H9 (cell line): ENCODE measurements around the gene ENO1. TPM values are rescaled to one million over a fixed set of nuclear protein-coding genes. Genes with fewer than 3 reads are reported as not detected.

Experiments used
- DNase-seq: peaks from one replicate; pipeline ENCODE4 v3.0.0-alpha.2; 2017
- H2AFZ ChIP-seq: one replicate; pipeline ENCODE4 v1.6.1; 2013; ENCODE audit warnings: mild to moderate bottlenecking, low read length, control low read depth, moderate library complexity
- H2AK5ac ChIP-seq: 2 replicates; pipeline ENCODE4 v1.6.1; 2013; ENCODE audit warnings: low read length, control low read depth, mixed read lengths; ENCODE audit not compliant: insufficient read length
- H2BK120ac ChIP-seq: one replicate; pipeline ENCODE4 v1.6.1; 2013; ENCODE audit warnings: low read depth, mild to moderate bottlenecking, low read length, control low read depth, inconsistent platforms; ENCODE audit not compliant: poor library complexity, severe bottlenecking
- H2BK12ac ChIP-seq: 2 replicates; pipeline ENCODE4 v1.6.1; 2013; ENCODE audit warnings: low read length, control low read depth, mixed read lengths, low read depth; ENCODE audit not compliant: insufficient read length
- H2BK15ac ChIP-seq: 2 replicates; pipeline ENCODE4 v1.6.1; 2013; ENCODE audit warnings: low read depth, low read length, control low read depth
- H2BK20ac ChIP-seq: one replicate; pipeline ENCODE4 v1.6.1; 2013; ENCODE audit warnings: low read depth, mild to moderate bottlenecking, low read length, control low read depth, inconsistent platforms; ENCODE audit not compliant: poor library complexity, severe bottlenecking
- H2BK5ac ChIP-seq: 2 replicates; pipeline ENCODE4 v1.6.1; 2013; ENCODE audit warnings: low read length, control low read depth, mixed read lengths; ENCODE audit not compliant: insufficient read length
- H3K14ac ChIP-seq: 2 replicates; pipeline ENCODE4 v1.6.1; 2013; ENCODE audit warnings: low read length, control low read depth; ENCODE audit not compliant: insufficient read depth
- H3K18ac ChIP-seq: 2 replicates; pipeline ENCODE4 v1.6.1; 2013; ENCODE audit warnings: low read depth, mild to moderate bottlenecking, mixed read lengths, low read length, control low read depth; ENCODE audit not compliant: insufficient read length
- H3K23ac ChIP-seq: 2 replicates; pipeline ENCODE4 v1.6.1; 2013; ENCODE audit warnings: low read length, control low read depth, mixed read lengths, low read depth; ENCODE audit not compliant: insufficient read length
- H3K23me2 ChIP-seq: 2 replicates; pipeline ENCODE4 v1.6.1; 2013; ENCODE audit warnings: low read depth, mild to moderate bottlenecking, mixed read lengths, low read length, control low read depth; ENCODE audit not compliant: insufficient read length, poor library complexity, severe bottlenecking
- H3K27ac ChIP-seq: 2 replicates; pipeline ENCODE4 v1.5.1; 2013; ENCODE audit warnings: low read length, control low read depth, mixed read lengths, low read depth; ENCODE audit not compliant: insufficient read length
- H3K27me3 ChIP-seq: 2 replicates; pipeline ENCODE4 v1.6.1; 2013; ENCODE audit warnings: low read length, control low read depth, inconsistent platforms; ENCODE audit not compliant: insufficient read depth
- H3K4ac ChIP-seq: 2 replicates; pipeline ENCODE4 v1.6.1; 2013; ENCODE audit warnings: low read depth, mild to moderate bottlenecking, control low read depth, inconsistent platforms, low read length, moderate library complexity
- H3K4me1 ChIP-seq: 2 replicates; pipeline ENCODE4 v1.6.1; 2013; ENCODE audit warnings: low read length, control low read depth, inconsistent platforms; ENCODE audit not compliant: insufficient read depth
- H3K4me2 ChIP-seq: 2 replicates; pipeline ENCODE4 v1.6.1; 2013; ENCODE audit warnings: low read length, control low read depth, mixed read lengths; ENCODE audit not compliant: insufficient read length, insufficient read depth
- H3K56ac ChIP-seq: 2 replicates; pipeline ENCODE4 v1.6.1; 2013; ENCODE audit warnings: low read depth, mild to moderate bottlenecking, mixed read lengths, low read length, control low read depth; ENCODE audit not compliant: insufficient read length
- H3K79me1 ChIP-seq: 2 replicates; pipeline ENCODE4 v1.6.1; 2013; ENCODE audit warnings: low read depth, mild to moderate bottlenecking, moderate library complexity, low read length, control low read depth, inconsistent platforms; ENCODE audit not compliant: insufficient read depth, poor library complexity, severe bottlenecking
- H3K79me2 ChIP-seq: 2 replicates; pipeline ENCODE4 v1.6.1; 2013; ENCODE audit warnings: low read length, control low read depth, inconsistent platforms; ENCODE audit not compliant: insufficient read depth
- H3K9ac ChIP-seq: 2 replicates; pipeline ENCODE4 v1.6.1; 2013; ENCODE audit warnings: low read length, control low read depth, mixed read lengths; ENCODE audit not compliant: insufficient read length; ENCODE audit errors: extremely low read depth
- H3K9me3 ChIP-seq: one replicate; pipeline ENCODE4 v1.6.1; 2013; ENCODE audit warnings: low read depth, low read length, inconsistent platforms; ENCODE audit not compliant: control insufficient read depth
- H3T11ph ChIP-seq: one replicate; pipeline ENCODE4 v1.6.1; 2013; ENCODE audit warnings: mild to moderate bottlenecking, low read length, control low read depth, inconsistent platforms
- H4K20me1 ChIP-seq: one replicate; pipeline ENCODE4 v1.6.1; 2013; ENCODE audit not compliant: control insufficient read depth, insufficient read length, insufficient read depth
- H4K5ac ChIP-seq: 2 replicates; pipeline ENCODE4 v1.6.1; 2013; ENCODE audit warnings: low read depth, mild to moderate bottlenecking, mixed read lengths, low read length, control low read depth; ENCODE audit not compliant: insufficient read length
- H4K8ac ChIP-seq: replicated peaks from 2 replicates; pipeline ENCODE4 v1.6.1; 2013; ENCODE audit warnings: low read length, control low read depth, mixed read lengths, low read depth; ENCODE audit not compliant: insufficient read length
- H4K91ac ChIP-seq: 2 replicates; pipeline ENCODE4 v1.6.1; 2013; ENCODE audit warnings: low read depth, mild to moderate bottlenecking, moderate library complexity, mixed read lengths, low read length, control low read depth; ENCODE audit not compliant: insufficient read length
- H3K27ac Mint-ChIP-seq, 3 experiments: 2 replicates in 2 of 3; 3 replicates in 1 of 3; pipeline ENCODE4 v1.8.0; 2020 to 2021; ENCODE audit warnings: mixed read lengths in 3 of 3, mild to moderate bottlenecking in 1 of 3, moderate library complexity in 1 of 3
- H3K27me3 Mint-ChIP-seq: 2 replicates; pipeline ENCODE4 v1.8.0; 2021; ENCODE audit warnings: low read depth, mild to moderate bottlenecking, moderate library complexity, mixed read lengths
- H3K36me3 Mint-ChIP-seq, 3 experiments: 2 replicates in 2 of 3; 3 replicates in 1 of 3; pipeline ENCODE4 v1.8.0; 2020 to 2021; ENCODE audit warnings: low read depth in 3 of 3, mixed read lengths in 3 of 3; ENCODE audit not compliant: insufficient read depth in 1 of 3
- H3K4me1 Mint-ChIP-seq, 2 experiments: 2 replicates each; pipeline ENCODE4 v1.8.0; 2020; ENCODE audit warnings: mixed read lengths in 2 of 2
- H3K4me3 Mint-ChIP-seq, 2 experiments: 2 replicates in 1 of 2; 3 replicates in 1 of 2; pipeline ENCODE4 v1.8.0; 2020 to 2021; ENCODE audit warnings: mild to moderate bottlenecking in 2 of 2, mixed read lengths in 2 of 2, moderate library complexity in 1 of 2
- H3K9me3 Mint-ChIP-seq, 2 experiments: 2 replicates in 1 of 2; 3 replicates in 1 of 2; pipeline ENCODE4 v1.8.0; 2020; ENCODE audit warnings: mild to moderate bottlenecking in 2 of 2, mixed read lengths in 2 of 2, moderate library complexity in 1 of 2
- WGBS: extraction: QIAGEN DNeasy Blood & Tissue Kit; methylation state at CpG from one replicate; pipeline ENCODE4 v1.1.7; 2013; ENCODE audit warnings: missing lambda C conversion rate, low lambda C conversion rate, mixed read lengths; ENCODE audit not compliant: insufficient read length; ENCODE audit errors: extremely low coverage; 5-methylcytosine and 5-hydroxymethylcytosine counted together
- total RNA-seq: library from RNA; stranded (reverse); gene quantifications from 2 replicates; pipeline ENCODE4 v1.2.1, GENCODE V29; 2021
- TF ChIP-seq, protein P1 (sequence below): fragments of 200-600 bp; sonication (generic); conservative IDR thresholded peaks from 3 replicates; pipeline ENCODE4 v1.8.0; 2021; ENCODE audit warnings: antibody characterized with exemption, mild to moderate bottlenecking

The ENO1 gene
- total RNA-seq, 1 experiment from 2014 or later: 1,781 TPM

DNA sequence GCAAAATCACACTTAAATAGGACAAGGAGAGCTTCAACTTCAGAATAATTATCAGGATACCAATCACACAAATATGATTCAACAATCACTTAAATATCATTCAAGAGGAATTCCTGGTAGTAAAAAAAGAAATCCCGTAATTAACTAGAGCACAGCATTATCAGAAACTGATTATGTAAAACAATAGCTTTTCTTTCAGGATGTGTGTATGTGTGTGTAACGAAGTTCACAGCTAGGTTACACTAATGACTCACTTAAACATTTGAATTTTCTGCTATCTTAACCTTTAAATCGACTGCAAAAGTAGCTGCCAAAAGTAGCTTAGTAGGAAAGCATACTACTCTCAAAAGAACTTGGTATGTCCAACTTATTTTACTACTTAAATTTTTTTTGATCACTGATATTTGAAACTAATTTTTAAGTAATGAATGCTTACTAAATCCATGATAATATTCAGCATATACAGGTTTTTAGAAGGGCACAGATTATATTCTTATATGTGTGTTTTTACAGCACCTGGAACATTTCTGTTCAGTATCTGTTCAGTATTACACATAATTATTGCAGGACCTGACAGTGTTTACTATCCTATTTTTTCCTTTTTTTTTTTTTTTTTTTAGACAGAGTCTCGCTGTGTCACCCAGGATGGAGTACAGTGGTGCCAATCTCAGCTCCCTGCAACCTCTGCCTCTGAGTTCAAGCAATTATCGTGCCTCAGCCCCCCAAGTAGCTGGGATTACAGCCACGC lies 65.3 kb downstream of the ENO1 start:
- Histone ChIP-seq H3K4me1 (peaks cover 10% of the 10 kb centered on the region; the same call in 1 of the 2 replicates), H3K56ac (no peak overlapping the region), H3K9me3 (no peaks in the 10 kb centered on the region), H3K18ac (no peak overlapping the region), H3K4ac (no peak overlapping the region), H2AFZ (no peak overlapping the region), H2BK20ac (no peak overlapping the region), H3K4me2 (no peak overlapping the region), H3K9ac (no peak overlapping the region), H3K23ac (no peak overlapping the region), H3K79me1 (peaks cover 13% of the 10 kb centered on the region), H4K91ac (no peak overlapping the region), H3K14ac (no peak overlapping the region), H4K8ac (no peak overlapping the region), H3K79me2 (peaks cover 28% of the 10 kb centered on the region; the same call in 1 of the 2 replicates), H2BK12ac (no peak overlapping the region), H3T11ph (no peak overlapping the region), H2BK120ac (no peak overlapping the region), H3K23me2 (peaks cover 4% of the 10 kb centered on the region), H2AK5ac (no peak overlapping the region), H2BK15ac (no peak overlapping the region), H3K27ac (no peak overlapping the region), H4K20me1 (no peaks in the 10 kb centered on the region), H2BK5ac (no peak overlapping the region), H3K27me3 (no peaks in the 10 kb centered on the region), H4K5ac (no peak overlapping the region)
- peaks cover 32 to 37% of the 10 kb centered on the region in 2 experiments for H3K4me1 Mint-ChIP-seq
- WGBS: no CpG with 5 or more reads among the region's 6 CpGs
- DNase-seq: no peak
- no peaks in the 10 kb centered on the region; a peak in 1 of 5 replicates for H3K9me3 Mint-ChIP-seq
- no peak overlapping the region for H3K4me3 Mint-ChIP-seq
- no peaks in the 10 kb centered on the region for H3K27me3 Mint-ChIP-seq
- H3K27ac Mint-ChIP-seq: peak overlapping the region in 2 of 3 experiments; percentile 1 to 3; a peak in 1 of 7 replicates
- H3K36me3 Mint-ChIP-seq: no peaks in the 10 kb centered on the region
- TF ChIP-seq, protein P1, sequence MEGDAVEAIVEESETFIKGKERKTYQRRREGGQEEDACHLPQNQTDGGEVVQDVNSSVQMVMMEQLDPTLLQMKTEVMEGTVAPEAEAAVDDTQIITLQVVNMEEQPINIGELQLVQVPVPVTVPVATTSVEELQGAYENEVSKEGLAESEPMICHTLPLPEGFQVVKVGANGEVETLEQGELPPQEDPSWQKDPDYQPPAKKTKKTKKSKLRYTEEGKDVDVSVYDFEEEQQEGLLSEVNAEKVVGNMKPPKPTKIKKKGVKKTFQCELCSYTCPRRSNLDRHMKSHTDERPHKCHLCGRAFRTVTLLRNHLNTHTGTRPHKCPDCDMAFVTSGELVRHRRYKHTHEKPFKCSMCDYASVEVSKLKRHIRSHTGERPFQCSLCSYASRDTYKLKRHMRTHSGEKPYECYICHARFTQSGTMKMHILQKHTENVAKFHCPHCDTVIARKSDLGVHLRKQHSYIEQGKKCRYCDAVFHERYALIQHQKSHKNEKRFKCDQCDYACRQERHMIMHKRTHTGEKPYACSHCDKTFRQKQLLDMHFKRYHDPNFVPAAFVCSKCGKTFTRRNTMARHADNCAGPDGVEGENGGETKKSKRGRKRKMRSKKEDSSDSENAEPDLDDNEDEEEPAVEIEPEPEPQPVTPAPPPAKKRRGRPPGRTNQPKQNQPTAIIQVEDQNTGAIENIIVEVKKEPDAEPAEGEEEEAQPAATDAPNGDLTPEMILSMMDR: no peak
